KOPT-K1 (cell line): ENCODE data around the gene MPPED1.

Experiments
- H3K27ac ChIP-seq: fragments of 200-600 bp; sonication (generic); 2 replicates; pipeline ENCODE4 v1.5.1; 2016; ENCODE audit warnings: antibody characterized with exemption, mild to moderate bottlenecking, low read depth, low read length; ENCODE audit not compliant: poor library complexity, severe bottlenecking
- H3K36me3 ChIP-seq: fragments of 200-600 bp; sonication (generic); 2 replicates; pipeline ENCODE4 v1.5.1; 2017; ENCODE audit warnings: antibody characterized with exemption, mild to moderate bottlenecking, low read length, moderate library complexity; ENCODE audit not compliant: insufficient read depth
- H3K9me3 ChIP-seq: fragments of 200-600 bp; sonication (generic); 2 replicates; pipeline ENCODE4 v1.5.1; 2017; ENCODE audit warnings: antibody characterized with exemption, low read length, mild to moderate bottlenecking; ENCODE audit not compliant: insufficient read depth, poor library complexity, severe bottlenecking

MPPED1 gene

DNA sequence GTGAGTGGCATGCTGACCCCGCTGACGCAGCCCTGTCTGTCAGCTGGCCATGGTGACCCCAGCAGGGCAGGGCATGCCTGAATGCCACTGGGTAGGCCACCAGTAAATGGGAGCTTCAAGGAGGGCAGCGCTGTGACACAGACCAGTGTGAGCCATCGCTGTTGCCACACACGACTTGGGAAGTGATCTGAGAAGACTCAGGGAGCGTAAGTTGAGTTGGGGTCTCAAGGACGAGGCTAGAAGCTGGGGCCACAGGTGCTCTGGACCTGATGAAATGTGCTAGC is 28.2 kb downstream of the MPPED1 start:
- no peak overlapping the region for H3K27ac ChIP-seq
- no peaks in the 10 kb centered on the region for H3K9me3 ChIP-seq
- H3K36me3 ChIP-seq, result no peaks in the 10 kb centered on the region

DNA sequence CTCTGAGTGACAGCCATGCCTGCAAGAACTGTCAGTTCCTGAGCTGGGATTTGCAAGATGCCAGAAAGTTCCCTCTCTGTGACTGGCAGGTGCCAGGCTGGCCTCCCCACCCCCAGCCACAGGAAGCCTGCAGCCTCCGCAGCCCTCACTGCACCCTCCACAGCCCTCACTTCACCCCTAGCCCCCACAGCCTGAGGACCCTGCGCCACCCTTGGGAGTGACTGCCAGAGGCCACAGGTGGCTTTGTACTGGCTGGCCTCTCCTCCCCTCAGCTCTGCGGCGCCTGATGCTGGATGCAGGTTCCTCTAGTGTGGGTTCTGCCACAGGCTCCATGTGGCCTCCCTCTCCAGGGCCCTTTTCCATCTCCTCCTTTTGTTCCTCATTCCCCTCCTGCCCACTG is 28.7 kb downstream of the MPPED1 start:
- Histone ChIP-seq H3K36me3 (no peaks in the 10 kb centered on the region), H3K27ac (no peak overlapping the region), H3K9me3 (no peaks in the 10 kb centered on the region)

DNA sequence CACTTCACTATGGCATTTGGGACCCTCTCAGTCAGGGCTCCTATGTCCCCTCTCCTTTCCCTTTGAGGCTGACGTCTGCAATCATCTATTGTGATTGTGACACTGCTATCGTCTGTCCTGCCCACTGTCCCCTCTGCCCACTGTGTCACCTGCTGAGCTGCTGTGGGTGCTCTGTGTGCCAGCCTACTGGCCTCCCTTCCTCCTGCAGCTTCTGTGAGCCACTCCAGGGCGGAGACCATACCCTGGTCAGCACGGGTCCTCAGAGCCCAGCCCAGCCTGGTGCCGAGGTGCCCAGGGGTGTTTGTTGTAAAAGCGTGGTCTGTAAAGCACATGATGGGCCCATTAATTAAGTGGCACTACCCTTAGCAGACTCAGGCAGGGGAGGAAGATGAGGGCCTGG is 29.4 kb downstream of the MPPED1 start:
- H3K9me3 ChIP-seq, result no peaks in the 10 kb centered on the region
- H3K27ac ChIP-seq, result no peak overlapping the region

GRCh38 chr22:43441751-43442150 is 29.9 kb downstream of the MPPED1 start:
- no peaks in the 10 kb centered on the region for H3K36me3 ChIP-seq
- H3K27ac ChIP-seq, result no peak overlapping the region
- no peaks in the 10 kb centered on the region for H3K9me3 ChIP-seq

More for the DNA sequence above, 29.4 kb downstream of the MPPED1 start:
- no peaks in the 10 kb centered on the region for H3K36me3 ChIP-seq

- Histone ChIP-seq H3K36me3 (no peaks in the 10 kb centered on the region), H3K9me3 (no peaks in the 10 kb centered on the region), H3K27ac (no peak overlapping the region)
Observed at GRCh38 chr22:43442386-43443151, 30.8 kb downstream of the MPPED1 start.

DNA sequence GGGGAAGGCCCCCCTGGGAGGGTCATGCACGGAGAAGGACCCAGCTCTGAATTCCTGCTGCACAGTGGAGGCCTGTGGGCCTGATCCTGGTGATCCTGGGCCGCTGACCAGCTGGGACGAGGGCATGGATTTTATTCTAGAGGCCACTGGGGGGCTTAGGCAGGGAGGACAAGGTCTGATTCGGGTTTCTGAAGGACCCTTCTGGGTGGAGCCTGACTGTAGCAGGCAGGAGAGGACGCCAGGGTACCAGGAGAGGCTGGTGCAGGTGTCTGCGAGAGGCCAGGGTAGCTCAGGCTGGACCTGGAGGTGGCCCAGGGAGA is 31.3 kb downstream of the MPPED1 start:
- no peaks in the 10 kb centered on the region for H3K36me3 ChIP-seq
- no peak overlapping the region for H3K27ac ChIP-seq
- H3K9me3 ChIP-seq, result no peaks in the 10 kb centered on the region

DNA sequence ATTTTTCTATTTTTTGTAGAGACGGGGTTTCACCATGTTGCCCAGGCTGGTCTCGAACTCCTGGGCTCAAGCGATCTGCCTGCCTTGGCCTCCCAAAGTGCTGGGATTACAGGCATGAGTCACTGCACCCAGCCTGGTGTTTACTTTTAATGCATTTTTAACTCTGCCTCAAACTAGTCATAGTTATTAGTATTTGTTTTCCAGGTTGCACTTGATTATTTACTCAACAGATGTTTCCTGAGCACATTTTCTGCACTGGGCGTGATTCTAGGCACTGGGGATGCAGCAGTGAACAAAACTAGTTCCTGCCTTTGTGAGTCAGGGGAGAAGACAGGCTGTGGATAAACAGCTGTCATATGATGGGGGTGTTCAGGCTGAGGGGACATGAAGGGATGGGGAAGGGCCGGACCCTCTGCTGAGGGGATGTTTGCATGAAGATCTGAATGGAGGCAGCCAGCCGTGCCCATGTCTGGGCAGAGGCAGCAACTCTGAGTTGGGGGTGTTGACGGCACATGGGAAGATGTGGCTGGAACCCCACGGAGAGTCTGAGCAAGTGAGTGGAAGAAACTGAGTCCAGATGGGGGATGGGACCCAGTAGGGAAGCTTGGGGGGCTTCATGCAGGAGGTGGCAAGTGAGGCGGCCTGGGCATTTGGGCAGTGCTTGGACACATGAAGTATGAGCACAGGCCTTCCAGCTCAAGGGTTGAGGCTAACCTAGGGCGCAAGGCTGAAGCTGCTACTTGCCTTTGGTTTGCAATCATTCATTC is 34.4 kb downstream of the MPPED1 start:
- Histone ChIP-seq H3K27ac (no peak overlapping the region), H3K36me3 (no peaks in the 10 kb centered on the region), H3K9me3 (no peaks in the 10 kb centered on the region)

DNA sequence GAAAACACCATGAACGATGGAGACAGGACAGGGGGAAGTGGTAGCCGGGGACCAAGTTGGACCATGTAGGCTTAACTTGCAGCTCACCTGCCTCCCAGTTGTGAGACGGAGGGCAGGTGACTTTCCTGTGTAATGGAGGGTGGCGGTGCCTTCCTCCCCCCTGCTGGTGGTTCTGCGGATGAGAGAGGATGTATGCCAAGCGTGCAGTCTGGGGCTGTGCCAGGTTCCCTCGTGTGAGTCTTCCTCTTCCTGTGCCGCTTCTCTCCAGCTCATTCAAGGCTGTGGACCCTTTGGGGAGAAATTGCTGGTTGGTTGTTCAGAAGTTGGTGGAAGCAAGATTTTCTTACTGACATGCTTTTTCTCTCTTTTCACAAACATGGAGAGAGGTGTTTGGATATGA is 35.1 kb downstream of the MPPED1 start:
- no peak overlapping the region for H3K27ac ChIP-seq
- H3K9me3 ChIP-seq, result no peaks in the 10 kb centered on the region
- no peaks in the 10 kb centered on the region for H3K36me3 ChIP-seq

- Histone ChIP-seq H3K36me3 (no peaks in the 10 kb centered on the region), H3K9me3 (no peaks in the 10 kb centered on the region), H3K27ac (no peak overlapping the region)
Observed at GRCh38 chr22:43447380-43447779, 35.6 kb downstream of the MPPED1 start.

- no peaks in the 10 kb centered on the region for H3K36me3 ChIP-seq
- no peak overlapping the region for H3K27ac ChIP-seq
- no peaks in the 10 kb centered on the region for H3K9me3 ChIP-seq
Observed at GRCh38 chr22:43448048-43448447, 36.2 kb downstream of the MPPED1 start.

DNA sequence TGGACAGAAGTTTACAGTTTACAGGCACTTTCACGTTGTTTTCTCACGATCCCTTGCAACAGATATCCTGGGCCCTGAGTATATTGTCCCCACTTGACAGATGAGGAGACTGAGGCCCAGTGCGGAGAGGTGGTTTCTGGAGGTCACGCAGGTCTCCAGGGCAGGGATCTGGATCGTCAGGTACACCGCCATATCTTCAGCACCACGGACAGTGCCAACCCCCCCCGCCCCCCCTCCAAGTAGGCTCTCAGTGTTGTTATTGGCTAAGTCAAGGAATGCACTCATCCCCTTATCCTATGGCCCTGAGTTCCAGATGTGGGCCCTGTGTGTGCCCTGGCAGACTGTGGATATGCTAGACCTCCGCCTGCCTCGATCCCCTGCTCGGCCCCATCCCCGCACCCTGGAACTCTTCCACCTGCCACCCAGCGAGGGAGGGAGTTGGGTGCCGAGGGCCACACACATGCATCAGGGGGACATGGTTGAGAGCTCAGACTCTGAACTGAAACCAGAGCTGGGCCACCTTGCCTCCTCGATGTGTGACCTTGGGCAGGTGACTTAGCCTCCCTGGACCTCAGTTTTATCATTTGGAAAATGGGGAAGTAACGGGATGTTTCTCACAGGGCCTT is 37.5 kb downstream of the MPPED1 start:
- Histone ChIP-seq H3K36me3 (no peaks in the 10 kb centered on the region), H3K9me3 (no peaks in the 10 kb centered on the region), H3K27ac (no peak overlapping the region)

GRCh38 chr22:43449831-43450225 is 38.0 kb downstream of the MPPED1 start:
- Histone ChIP-seq H3K9me3 (no peaks in the 10 kb centered on the region), H3K36me3 (no peaks in the 10 kb centered on the region), H3K27ac (no peak overlapping the region)

DNA sequence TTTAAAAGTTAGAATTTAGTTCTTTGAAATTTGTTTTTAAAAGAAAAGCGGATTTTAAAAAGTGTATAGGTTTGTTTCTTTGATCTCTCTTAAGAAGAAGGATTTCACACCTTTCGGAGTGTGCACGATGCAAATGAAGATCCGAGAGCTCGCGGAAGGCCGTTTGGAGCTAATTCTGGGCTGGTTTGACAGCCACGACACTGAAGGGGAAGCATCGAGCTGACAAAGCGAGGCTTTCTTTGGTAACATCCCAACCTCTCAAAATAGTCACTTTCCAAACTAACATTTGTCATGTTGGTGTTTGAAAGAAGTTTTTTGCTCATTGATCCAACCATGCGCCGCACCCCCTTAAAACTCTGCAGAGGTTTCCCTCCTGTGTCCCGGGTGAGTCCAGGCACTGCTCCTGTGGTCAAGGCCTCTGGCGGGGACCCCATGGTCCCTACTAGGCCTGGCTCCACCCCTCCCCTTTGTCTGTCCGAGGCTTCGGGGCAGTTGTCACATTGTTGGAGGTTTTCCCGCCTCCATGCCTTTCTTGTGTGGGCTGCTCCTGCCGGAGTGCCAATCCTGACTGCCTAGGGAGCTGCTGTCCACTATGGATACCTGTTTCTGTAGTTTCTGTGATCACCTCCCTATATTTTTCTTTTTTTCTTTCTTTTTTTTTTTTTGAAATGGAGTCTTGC is 39.7 kb downstream of the MPPED1 start:
- Histone ChIP-seq H3K36me3 (no peaks in the 10 kb centered on the region), H3K27ac (no peak overlapping the region), H3K9me3 (no peaks in the 10 kb centered on the region)

DNA sequence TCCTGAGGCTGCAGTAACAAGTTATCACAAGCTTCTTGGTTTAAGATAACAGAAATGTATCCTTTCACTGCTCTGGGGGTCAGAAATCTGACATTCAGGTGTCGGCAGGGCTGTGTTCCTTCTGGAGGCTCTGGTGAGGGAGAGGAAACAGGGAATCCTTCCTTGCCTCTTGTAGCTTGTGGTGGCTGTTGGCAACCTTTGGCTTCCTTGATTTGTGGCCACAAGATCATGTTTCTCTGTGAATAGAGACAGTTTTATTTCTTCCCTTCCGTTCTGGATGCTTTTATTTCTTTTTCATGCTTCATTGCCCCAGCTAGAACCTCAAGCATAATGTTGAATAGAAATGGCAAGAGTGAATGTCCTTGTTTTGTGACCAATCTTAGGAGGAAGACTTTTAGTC is 44.0 kb downstream of the MPPED1 start:
- Histone ChIP-seq H3K27ac (no peak overlapping the region), H3K36me3 (no peaks in the 10 kb centered on the region), H3K9me3 (peaks cover 6% of the 10 kb centered on the region)

DNA sequence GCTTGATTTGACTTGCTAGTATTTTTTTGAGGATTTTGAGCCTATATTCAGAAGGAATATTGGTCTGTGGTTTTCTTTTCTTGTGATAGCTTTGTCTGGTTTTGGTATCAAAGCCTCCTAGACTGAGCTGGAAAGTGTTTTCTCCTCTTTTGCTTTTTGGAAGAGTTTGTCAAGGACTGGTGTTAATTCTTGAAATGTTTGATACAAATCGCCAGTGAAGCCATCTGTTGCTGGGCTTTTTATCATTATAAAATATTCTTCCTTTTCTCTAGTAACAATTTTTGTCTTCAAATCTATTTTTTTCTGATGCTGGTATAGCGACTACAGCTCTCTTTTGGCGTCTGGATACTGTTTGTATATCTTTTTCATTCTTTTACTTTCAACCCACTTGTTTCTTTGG is 45.2 kb downstream of the MPPED1 start:
- H3K36me3 ChIP-seq, result no peaks in the 10 kb centered on the region
- H3K9me3 ChIP-seq, result peaks cover 9% of the 10 kb centered on the region
- H3K27ac ChIP-seq, result no peak overlapping the region
